GM10847 (cell line): Measurements from ENCODE around the gene PTPN6.

Experiments
- POLR2A ChIP-seq: IDR thresholded peaks from 2 replicates; pipeline ENCODE4 v1.6.1; 2011; ENCODE audit not compliant: insufficient read length; ENCODE audit errors: extremely low read depth

PTPN6 gene

GRCh38 chr12:6987956-6988553 lies 36.9 kb downstream of the PTPN6 start:
- no peak for TF ChIP-seq POLR2A

GRCh38 chr12:6996040-6996441 lies 44.9 kb downstream of the PTPN6 start:
- no peak for TF ChIP-seq POLR2A

- no peak for TF ChIP-seq POLR2A
Measured at GRCh38 chr12:6998715-6999451, 47.7 kb downstream of the PTPN6 start.

- TF ChIP-seq POLR2A, result no peak
Measured at GRCh38 chr12:7001921-7002591, 50.9 kb downstream of the PTPN6 start.

GRCh38 chr12:7004287-7004803 lies 53.2 kb downstream of the PTPN6 start:
- TF ChIP-seq POLR2A, result no peak

- TF ChIP-seq POLR2A, result no peak
Measured at GRCh38 chr12:7004840-7005239, 53.7 kb downstream of the PTPN6 start.

GRCh38 chr12:7005311-7005710 lies 54.2 kb downstream of the PTPN6 start:
- TF ChIP-seq POLR2A, result no peak

- TF ChIP-seq POLR2A, result no peak
Measured at GRCh38 chr12:7006639-7007038, 55.5 kb downstream of the PTPN6 start.

GRCh38 chr12:7008864-7009263 lies 57.7 kb downstream of the PTPN6 start:
- TF ChIP-seq POLR2A, result no peak

- no peak for TF ChIP-seq POLR2A
Measured at GRCh38 chr12:7009512-7009911, 58.4 kb downstream of the PTPN6 start.
